Subcutaneous abdominal adipose tissue (tissue), 5 donors: Measurements from ENCODE around the gene FOXS1.
"Not testable (repeated sequence)": the region's sequence is repeated elsewhere in the genome, so short reads cannot be mapped to it uniquely, and the experiment has no call there.

Source experiments
- H3K27ac ChIP-seq: one replicate; pipeline ENCODE4 v1.7.0; 2013; ENCODE audit warnings: low read depth, mild to moderate bottlenecking, inconsistent platforms, low read length, moderate library complexity
- H3K27me3 ChIP-seq, 5 donors: one replicate each; pipeline ENCODE4 v1.7.0; 2013; ENCODE audit warnings: low read length in 5 of 5, inconsistent platforms in 1 of 5; ENCODE audit not compliant: control insufficient read depth in 5 of 5, insufficient read depth in 4 of 5
- H3K36me3 ChIP-seq, 5 donors: one replicate each; pipeline ENCODE4 v1.7.0; 2013; ENCODE audit warnings: low read length in 5 of 5; ENCODE audit not compliant: control insufficient read depth in 5 of 5, insufficient read depth in 5 of 5
- H3K4me1 ChIP-seq, 5 donors: one replicate each; pipeline ENCODE4 v1.7.0; 2013; ENCODE audit warnings: low read length in 5 of 5, mild to moderate bottlenecking in 3 of 5, moderate library complexity in 1 of 5; ENCODE audit not compliant: control insufficient read depth in 5 of 5, insufficient read depth in 5 of 5
- H3K4me3 ChIP-seq, 5 donors: one replicate each; pipeline ENCODE4 v1.7.0; 2013; ENCODE audit warnings: low read length in 5 of 5, low read depth in 1 of 5
- H3K9ac ChIP-seq, 5 donors: one replicate each; pipeline ENCODE4 v1.7.0; 2013; ENCODE audit warnings: low read length in 5 of 5, mild to moderate bottlenecking in 4 of 5, moderate library complexity in 3 of 5
- H3K9me3 ChIP-seq, 5 donors: one replicate each; pipeline ENCODE4 v1.7.0; 2013; ENCODE audit warnings: low read length in 5 of 5; ENCODE audit not compliant: control insufficient read depth in 5 of 5
- donor health status: healthy.
- donor health status: healthy.
- donor health status: healthy.
- donor health status: healthy.
- donor health status: healthy.

Gene FOXS1

GRCh38 chr20:31833931-31834521 lies 11.4 kb downstream of the FOXS1 start:
- H3K27ac ChIP-seq = no peak overlapping the region
- H3K36me3 ChIP-seq = no peaks in the 10 kb centered on the region
- H3K9ac ChIP-seq = no peak overlapping the region
- H3K9me3 ChIP-seq = no peaks in the 10 kb centered on the region
- peaks cover 0 to 3% (median 0%) of the 10 kb centered on the region in 5 donors for H3K27me3 ChIP-seq
- peaks cover 9 to 39% (median 28%) of the 10 kb centered on the region in 5 donors for H3K4me1 ChIP-seq
- H3K4me3 ChIP-seq = no peak overlapping the region

GRCh38 chr20:31833130-31833930 lies 12.1 kb downstream of the FOXS1 start:
- no peak overlapping the region for H3K27ac ChIP-seq
- H3K9me3 ChIP-seq = no peaks in the 10 kb centered on the region
- peaks cover 9 to 32% (median 25%) of the 10 kb centered on the region in 5 donors for H3K4me1 ChIP-seq

GRCh38 chr20:31831771-31832306 lies 13.6 kb downstream of the FOXS1 start:
- Histone ChIP-seq H3K9me3 (no peaks in the 10 kb centered on the region), H3K36me3 (no peaks in the 10 kb centered on the region), H3K27me3 (peaks cover 0 to 3% (median 0%) of the 10 kb centered on the region in 5 donors), H3K4me1 (peaks cover 6 to 20% (median 14%) of the 10 kb centered on the region in 5 donors), H3K9ac (no peak overlapping the region), H3K27ac (no peak overlapping the region), H3K4me3 (no peak overlapping the region)

More at GRCh38 chr20:31833130-31833930, 12.1 kb downstream of the FOXS1 start:
- H3K9ac ChIP-seq = no peak overlapping the region
- no peaks in the 10 kb centered on the region for H3K36me3 ChIP-seq
- H3K27me3 ChIP-seq = peaks cover 0 to 3% (median 0%) of the 10 kb centered on the region in 5 donors
- H3K4me3 ChIP-seq = no peak overlapping the region

- Histone ChIP-seq H3K27ac (no peak overlapping the region), H3K4me3 (no peak overlapping the region), H3K27me3 (peaks cover 0 to 3% (median 0%) of the 10 kb centered on the region in 5 donors), H3K9me3 (no peaks in the 10 kb centered on the region), H3K36me3 (no peaks in the 10 kb centered on the region), H3K9ac (no peak overlapping the region), H3K4me1 (peaks cover 4 to 13% (median 7%) of the 10 kb centered on the region in 5 donors)
These were observed 14.2 kb downstream of the FOXS1 start for GRCh38 chr20:31831211-31831610.

GRCh38 chr20:31830406-31830981 lies 14.9 kb downstream of the FOXS1 start:
- H3K4me1 ChIP-seq = peaks cover 0 to 6% (median under 1%) of the 10 kb centered on the region in 5 donors
- H3K9me3 ChIP-seq = no peaks in the 10 kb centered on the region
- H3K27me3 ChIP-seq = peaks cover 0 to 3% (median 0%) of the 10 kb centered on the region in 5 donors
- H3K36me3 ChIP-seq = no peaks in the 10 kb centered on the region
- no peak overlapping the region for H3K4me3 ChIP-seq
- H3K9ac ChIP-seq = no peak overlapping the region
- H3K27ac ChIP-seq = no peak overlapping the region

GRCh38 chr20:31829731-31830130 lies 15.7 kb downstream of the FOXS1 start:
- peaks cover 0 to 6% (median 0%) of the 10 kb centered on the region in 5 donors for H3K4me1 ChIP-seq
- no peak overlapping the region for H3K27ac ChIP-seq
- peaks cover 0 to 3% (median 0%) of the 10 kb centered on the region in 5 donors for H3K27me3 ChIP-seq

GRCh38 chr20:31828016-31828415 lies 17.4 kb downstream of the FOXS1 start:
- not testable (repeated sequence) for H3K9ac ChIP-seq, H3K9me3 ChIP-seq, H3K36me3 ChIP-seq, H3K27ac ChIP-seq, H3K27me3 ChIP-seq, H3K4me1 ChIP-seq, H3K4me3 ChIP-seq

More at GRCh38 chr20:31829731-31830130, 15.7 kb downstream of the FOXS1 start:
- Histone ChIP-seq H3K9me3 (no peaks in the 10 kb centered on the region), H3K36me3 (no peaks in the 10 kb centered on the region), H3K9ac (no peak overlapping the region), H3K4me3 (no peak overlapping the region)

- Histone ChIP-seq H3K27me3 (peaks cover 0 to 5% (median 0%) of the 10 kb centered on the region in 5 donors), H3K36me3 (no peaks in the 10 kb centered on the region), H3K9ac (no peak overlapping the region), H3K9me3 (no peaks in the 10 kb centered on the region), H3K4me1 (peaks cover 0 to 10% (median 7%) of the 10 kb centered on the region in 5 donors), H3K4me3 (no peak overlapping the region), H3K27ac (no peak overlapping the region)
These were observed 18.3 kb downstream of the FOXS1 start for GRCh38 chr20:31827059-31827458.

- H3K4me1 ChIP-seq = peaks cover 0 to 10% (median 7%) of the 10 kb centered on the region in 5 donors
- no peaks in the 10 kb centered on the region for H3K36me3 ChIP-seq
- H3K4me3 ChIP-seq = no peak overlapping the region
- peaks cover 0 to 5% (median 0%) of the 10 kb centered on the region in 5 donors for H3K27me3 ChIP-seq
- H3K9ac ChIP-seq = no peak overlapping the region
- no peak overlapping the region for H3K27ac ChIP-seq
- H3K9me3 ChIP-seq = no peaks in the 10 kb centered on the region
These were observed 19.3 kb downstream of the FOXS1 start for GRCh38 chr20:31826074-31826473.
